T-helper 9 cell (primary cell): ENCODE measurements around the gene PCNT.

Experiments used
- DNase-seq: peaks from one replicate; pipeline ENCODE4 v3.0.0-alpha.2; 2020

The PCNT gene

GRCh38 chr21:46344219-46344915 lies 20.4 kb downstream of the PCNT start:
- DNase-seq = no peak

- DNase-seq = no peak
Observed at GRCh38 chr21:46345861-46346260, 21.9 kb downstream of the PCNT start.

GRCh38 chr21:46346296-46347202 lies 22.6 kb downstream of the PCNT start:
- DNase-seq = no peak

- DNase-seq = no peak
Observed at GRCh38 chr21:46347203-46347550, 23.2 kb downstream of the PCNT start.

GRCh38 chr21:46347791-46348381 lies 23.9 kb downstream of the PCNT start:
- no peak for DNase-seq

- no peak for DNase-seq
Observed at GRCh38 chr21:46349134-46349760, 25.3 kb downstream of the PCNT start.

GRCh38 chr21:46350571-46350970 lies 26.6 kb downstream of the PCNT start:
- DNase-seq = no peak

GRCh38 chr21:46350981-46351380 lies 27.0 kb downstream of the PCNT start:
- no peak for DNase-seq

GRCh38 chr21:46351476-46352163 lies 27.7 kb downstream of the PCNT start:
- no peak for DNase-seq

- no peak for DNase-seq
Observed at GRCh38 chr21:46352164-46352515, 28.2 kb downstream of the PCNT start.

GRCh38 chr21:46352913-46353312 lies 29.0 kb downstream of the PCNT start:
- DNase-seq = no peak

- DNase-seq = no peak
Observed at GRCh38 chr21:46354046-46354445, 30.1 kb downstream of the PCNT start.

- no peak for DNase-seq
Observed at GRCh38 chr21:46354518-46354917, 30.6 kb downstream of the PCNT start.

- no peak for DNase-seq
Observed at GRCh38 chr21:46355161-46356004, 31.4 kb downstream of the PCNT start.

GRCh38 chr21:46356005-46356338 lies 32.0 kb downstream of the PCNT start:
- no peak for DNase-seq

GRCh38 chr21:46356494-46357334 lies 32.8 kb downstream of the PCNT start:
- no peak for DNase-seq

GRCh38 chr21:46357335-46357604 lies 33.3 kb downstream of the PCNT start:
- no peak for DNase-seq

GRCh38 chr21:46357684-46358425 lies 33.9 kb downstream of the PCNT start:
- DNase-seq = no peak

- DNase-seq = no peak
Observed at GRCh38 chr21:46361176-46361575, 37.2 kb downstream of the PCNT start.

GRCh38 chr21:46361935-46362334 lies 38.0 kb downstream of the PCNT start:
- no peak for DNase-seq

- no peak for DNase-seq
Observed at GRCh38 chr21:46362946-46363345, 39.0 kb downstream of the PCNT start.
